ENCODE measurements around the gene NTN1.

NTN1 gene

DNA sequence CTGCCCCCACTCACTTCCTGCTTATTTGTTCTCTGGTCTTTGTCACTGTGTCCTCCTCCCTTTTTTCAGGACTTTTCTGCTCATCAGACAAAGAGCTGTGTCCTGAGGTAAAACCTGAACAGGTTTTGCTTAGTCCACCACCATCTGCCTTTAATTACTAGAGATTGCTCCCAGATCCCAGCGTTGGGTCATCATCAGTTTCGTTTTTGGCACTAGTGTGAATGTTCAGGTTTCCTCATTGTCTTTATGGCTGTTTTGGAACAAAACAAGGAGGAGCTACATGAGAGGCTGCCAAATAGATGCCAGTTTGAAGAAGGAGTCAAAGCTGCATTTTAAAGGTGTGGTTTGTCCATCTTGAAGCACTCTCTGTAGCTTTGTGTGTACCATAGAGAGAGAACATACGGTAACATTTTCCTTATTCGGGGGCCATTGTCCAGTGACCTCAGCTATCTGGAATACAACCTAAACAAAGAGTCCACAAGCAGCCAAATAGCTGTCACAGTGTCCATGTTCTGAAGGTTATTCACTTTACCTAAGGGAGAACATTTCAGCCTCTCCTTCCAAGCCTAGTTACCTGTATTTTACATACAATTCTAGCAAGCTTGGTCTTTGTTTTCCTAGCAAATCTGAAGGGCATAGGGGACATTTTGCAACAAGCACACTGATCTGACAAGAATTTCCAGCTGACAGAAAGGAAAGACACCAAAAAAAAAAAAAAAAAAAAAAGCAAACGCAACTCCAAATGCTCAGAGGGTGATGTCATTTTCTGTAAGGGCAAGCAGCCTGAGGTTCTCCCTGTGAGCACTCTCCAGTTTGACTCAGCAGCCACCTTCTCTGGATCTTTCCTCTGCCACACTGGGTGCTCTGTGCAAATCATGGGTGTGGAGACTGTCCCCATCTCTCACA is 196.1 kb downstream of the NTN1 start:
- DNase-seq, result no peak
- in situ Hi-C loops (cut with HindIII; ENCODE audit: low pct_ligation_motif_present, low pct_unique_long_range_greater_than_20kb, low sequenced_read_pairs), result no loop called here

DNA sequence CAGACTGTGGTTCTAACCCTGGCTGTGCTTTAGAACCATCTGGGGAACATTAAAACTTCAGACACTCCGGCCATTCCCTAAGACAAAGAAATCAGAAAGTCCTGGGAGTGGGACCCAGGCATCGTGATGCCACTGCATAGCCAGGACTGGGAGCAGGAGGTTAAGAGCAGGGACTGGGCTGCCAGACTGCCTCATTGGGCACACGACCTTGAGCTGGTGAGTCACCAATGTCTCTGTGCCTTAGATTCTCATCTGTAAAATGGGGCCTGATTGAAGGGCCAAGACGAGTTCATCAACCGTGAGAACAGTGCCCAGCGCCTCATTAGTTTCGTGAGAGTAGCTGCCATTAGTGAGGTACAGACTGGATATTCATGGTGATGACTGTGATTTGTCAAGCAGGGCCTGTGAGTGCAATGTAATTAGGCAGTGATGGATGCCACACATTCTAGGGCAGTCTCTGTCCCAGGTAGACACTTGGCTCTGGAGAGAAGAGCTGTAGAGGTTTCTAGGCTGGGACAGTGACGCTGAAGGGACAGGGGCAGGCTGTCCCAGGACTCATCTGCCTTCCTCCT is 196.8 kb downstream of the NTN1 start:
- no peak for DNase-seq
- in situ Hi-C loops (cut with HindIII; ENCODE audit: low pct_ligation_motif_present, low pct_unique_long_range_greater_than_20kb, low sequenced_read_pairs), result no loop called here

DNA sequence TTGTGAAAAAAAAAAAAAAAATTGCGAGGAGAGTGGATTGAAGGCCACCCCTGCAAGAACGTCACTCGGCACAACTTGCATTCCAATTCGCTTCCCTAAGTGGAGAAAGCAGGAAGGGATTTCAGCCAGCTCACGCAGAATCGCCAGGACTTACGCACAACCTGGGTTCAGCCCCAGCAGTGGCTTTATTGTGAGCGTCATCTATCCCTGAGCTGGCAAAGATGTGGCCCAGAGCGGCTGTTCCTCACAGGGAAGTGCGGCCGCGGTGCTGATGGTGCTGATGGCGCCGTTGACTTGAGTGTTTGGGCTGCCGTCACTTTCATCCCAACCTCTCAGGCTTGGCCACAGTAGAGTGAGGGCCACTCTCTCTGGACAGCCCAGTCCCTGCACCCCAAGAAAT is 197.6 kb downstream of the NTN1 start:
- no peak for DNase-seq
- in situ Hi-C loops (cut with HindIII; ENCODE audit: low pct_ligation_motif_present, low pct_unique_long_range_greater_than_20kb, low sequenced_read_pairs), result no loop called here

DNA sequence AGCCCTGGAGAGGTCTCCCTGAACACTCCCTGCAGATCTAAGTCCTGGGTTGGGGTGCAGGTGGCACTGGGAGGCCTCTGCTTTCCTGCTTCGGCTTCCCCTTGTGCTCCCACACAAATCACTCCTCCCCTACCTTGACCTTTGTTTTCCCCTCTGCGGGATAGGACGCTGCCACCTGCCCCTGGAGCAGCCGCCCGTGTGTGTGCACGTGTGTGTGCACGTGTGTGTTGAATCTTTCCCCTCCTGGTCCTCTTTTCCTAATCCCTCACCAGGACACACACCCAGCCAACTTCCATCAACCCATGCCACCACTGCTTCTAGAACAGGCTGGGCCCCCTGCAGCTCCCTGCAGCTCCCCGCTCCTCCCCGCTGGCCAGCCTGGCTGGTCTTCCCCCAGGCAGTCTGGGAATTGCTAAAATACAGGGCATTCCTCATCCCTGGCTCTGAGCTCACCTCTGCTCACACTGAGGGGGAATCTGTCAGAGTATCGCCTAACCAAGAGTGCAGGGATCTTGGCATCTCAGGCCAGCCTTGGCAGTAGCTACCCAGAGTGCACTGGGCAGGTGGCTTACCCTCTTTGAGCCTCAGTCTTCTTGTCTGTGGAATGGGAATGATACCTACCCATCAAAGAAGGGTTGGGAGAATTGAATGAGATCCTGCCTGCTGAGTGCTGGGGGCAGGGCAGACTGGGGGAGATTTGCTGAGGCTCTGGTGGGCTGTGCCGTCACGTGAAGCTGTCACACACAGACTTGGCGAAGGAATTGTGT is 198.5 kb downstream of the NTN1 start:
- no peak for DNase-seq
- in situ Hi-C loops (cut with HindIII; ENCODE audit: low pct_ligation_motif_present, low pct_unique_long_range_greater_than_20kb, low sequenced_read_pairs), result no loop called here

DNA sequence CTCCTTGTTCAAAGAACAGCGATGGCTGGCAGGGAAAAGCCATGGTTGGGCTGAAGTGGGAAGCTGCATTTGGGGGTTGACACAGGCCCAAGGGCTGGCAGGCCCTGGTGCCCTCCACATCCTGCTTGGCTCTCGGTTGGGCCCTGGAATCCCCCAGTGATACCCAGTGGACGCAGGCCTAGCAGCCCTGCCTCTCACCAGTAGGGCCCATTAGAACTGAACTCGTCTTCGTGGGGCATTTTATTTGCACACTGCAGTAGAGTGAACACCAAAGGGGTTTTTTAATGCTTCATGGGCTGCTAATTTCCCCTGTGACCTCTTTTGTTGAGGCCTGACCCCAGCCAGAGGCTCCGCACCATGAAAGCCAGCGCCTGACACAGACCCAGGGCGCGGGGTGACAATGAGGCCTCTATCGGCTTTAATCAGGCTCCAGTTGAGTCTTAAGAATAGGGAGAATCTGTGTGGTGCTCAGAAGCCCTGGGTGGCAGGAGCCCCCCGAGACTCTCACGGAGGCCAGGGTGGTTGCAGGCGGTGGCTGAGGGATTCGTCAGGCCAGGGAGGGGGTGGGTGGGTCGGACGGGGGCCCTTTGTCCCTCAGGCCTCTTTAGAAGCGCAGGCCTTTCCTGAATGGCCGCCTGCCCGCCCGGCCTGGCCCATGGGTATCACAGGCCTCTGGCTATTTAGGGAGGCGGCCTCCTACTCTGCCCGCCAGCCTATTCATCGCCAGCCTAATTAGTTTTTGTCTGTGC is 199.3 kb downstream of the NTN1 start:
- in situ Hi-C loops (cut with HindIII; ENCODE audit: low pct_ligation_motif_present, low pct_unique_long_range_greater_than_20kb, low sequenced_read_pairs), result no loop called here
- DNase-seq, result no peak

DNA sequence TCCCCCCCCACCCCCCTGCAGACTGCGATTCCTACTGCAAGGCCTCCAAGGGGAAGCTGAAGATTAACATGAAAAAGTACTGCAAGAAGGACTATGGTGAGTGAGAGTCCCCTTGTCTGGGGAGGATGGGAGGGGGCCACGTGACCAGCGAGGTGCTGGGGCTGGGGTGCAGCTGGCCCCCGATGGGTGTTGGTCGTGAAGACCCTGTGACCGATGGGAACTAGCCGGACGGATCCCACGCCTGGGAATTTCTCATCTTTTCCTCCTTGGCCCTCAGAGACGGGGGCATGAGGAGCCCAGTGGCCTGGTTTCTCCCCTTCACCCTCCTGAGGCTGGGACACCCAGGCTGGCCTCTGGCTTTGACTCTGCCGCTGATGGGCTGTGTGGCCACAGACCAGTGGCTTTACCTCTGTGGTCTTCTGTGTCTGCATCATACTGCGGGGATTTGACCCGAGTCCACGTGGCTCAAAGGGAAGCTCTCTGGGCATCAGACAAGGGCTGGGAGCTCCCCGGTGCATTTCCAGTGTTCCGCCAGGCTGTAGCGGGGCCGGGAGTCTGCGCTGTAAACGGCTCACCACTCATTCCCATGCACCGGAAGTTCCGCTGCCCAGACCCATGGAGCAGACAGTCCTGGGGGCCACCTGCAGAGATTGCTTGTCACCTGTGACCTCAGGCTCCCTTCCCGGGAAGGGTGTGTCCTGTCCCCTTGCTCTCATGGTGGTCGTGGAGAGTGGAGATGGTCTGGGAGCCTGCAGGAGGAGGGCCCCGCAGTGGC is 200.0 kb downstream of the NTN1 start:
- no peak for DNase-seq
- in situ Hi-C loops (cut with HindIII; ENCODE audit: low pct_ligation_motif_present, low pct_unique_long_range_greater_than_20kb, low sequenced_read_pairs), result no loop called here

DNA sequence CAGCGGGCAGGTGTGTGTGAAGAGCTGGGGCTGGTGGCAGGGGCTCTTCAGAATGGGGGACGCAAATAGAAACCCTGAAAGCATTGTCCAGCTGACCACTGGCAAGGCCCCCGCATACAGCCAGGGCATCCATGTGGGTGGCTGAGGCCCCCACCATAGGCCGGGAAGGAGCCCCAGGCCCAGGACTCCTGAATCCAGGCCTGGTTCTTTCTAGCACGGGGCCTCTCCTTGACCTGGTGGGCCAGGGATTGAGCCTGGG is 200.5 kb downstream of the NTN1 start:
- in situ Hi-C loops (cut with HindIII; ENCODE audit: low pct_ligation_motif_present, low pct_unique_long_range_greater_than_20kb, low sequenced_read_pairs), result no loop called here
- no peak for DNase-seq

DNA sequence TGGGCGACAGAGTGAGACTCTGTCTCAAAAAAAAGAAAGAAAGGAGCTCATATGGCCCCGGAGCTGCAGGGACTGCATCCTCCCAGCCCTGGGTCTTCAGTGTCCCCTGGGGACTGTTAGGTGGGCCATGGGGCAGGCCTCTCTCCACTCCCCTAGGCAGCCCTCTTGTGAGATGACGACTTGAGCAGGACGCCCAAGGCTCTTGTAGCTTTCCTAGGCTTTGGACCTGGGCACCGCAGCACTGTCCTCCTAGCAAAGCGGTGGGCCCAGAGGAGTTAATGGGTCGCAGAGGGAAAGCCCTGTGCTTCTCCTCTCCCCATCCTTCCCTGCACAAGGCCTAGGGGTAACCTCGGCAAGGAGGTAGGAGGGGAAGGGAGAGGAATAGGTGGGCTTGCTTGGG is 202.2 kb downstream of the NTN1 start:
- in situ Hi-C loops (cut with HindIII; ENCODE audit: low pct_ligation_motif_present, low pct_unique_long_range_greater_than_20kb, low sequenced_read_pairs), result no loop called here
- no peak for DNase-seq

DNA sequence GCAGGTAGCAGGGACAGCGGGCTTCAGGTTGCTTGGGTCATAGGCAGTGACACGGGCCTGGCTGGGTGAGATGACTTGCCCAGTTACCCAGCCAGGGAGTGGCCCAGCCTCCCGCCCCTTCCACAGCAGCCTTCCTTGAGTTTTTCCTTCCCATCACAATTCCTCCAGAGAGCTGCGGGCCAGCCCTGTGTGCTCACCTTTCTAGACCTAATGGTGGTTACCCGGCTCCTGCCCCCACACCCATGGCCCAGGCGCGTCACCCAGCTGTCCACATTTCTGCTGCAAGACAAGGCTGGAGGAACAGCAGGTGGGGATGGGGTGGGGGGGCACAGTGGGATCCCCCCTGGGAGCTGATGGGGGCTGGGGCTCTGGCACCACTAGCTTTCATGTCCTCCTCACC is 203.2 kb downstream of the NTN1 start:
- in situ Hi-C loops (cut with HindIII; ENCODE audit: low pct_ligation_motif_present, low pct_unique_long_range_greater_than_20kb, low sequenced_read_pairs), result no loop called here
- DNase-seq, result no peak

DNA sequence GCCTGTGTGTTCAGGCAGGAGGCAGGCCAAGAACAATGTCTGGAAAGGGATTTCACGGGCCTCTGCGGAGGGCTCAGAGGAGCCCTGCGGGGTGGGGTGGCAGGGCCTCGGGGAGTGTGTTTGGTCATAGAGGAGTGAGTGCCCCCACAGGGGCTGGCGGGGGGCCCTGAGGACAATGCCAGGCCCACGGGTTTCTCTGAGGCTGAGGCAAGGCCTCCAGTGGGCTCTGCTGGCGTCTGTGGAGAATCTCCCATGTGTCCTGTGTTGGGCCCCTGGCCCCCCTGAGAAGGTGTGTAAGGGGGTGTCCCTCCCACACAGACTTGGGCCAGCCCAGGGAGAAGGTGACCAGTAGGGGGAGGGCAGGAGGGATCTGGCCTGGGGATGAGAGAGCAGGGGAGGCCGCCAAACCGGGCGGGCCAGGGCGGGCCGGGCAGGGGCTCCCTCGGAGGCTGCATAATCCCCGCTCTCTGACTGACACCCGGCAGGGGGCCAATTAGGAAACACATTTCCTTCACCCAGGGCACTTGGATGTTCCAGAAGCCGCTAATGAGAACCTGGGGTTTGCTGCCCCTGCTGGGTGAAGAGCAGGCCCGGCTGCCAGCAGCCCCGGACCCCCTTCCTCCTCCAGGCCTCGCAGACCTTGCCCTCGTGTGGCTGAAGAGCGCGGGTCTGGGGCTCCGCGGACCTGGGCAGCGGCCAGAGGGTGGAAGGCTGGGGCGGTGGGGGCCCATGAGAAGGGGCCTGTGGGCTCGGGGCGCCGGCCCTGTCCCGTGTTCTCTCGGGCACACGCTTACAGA is 204.2 kb downstream of the NTN1 start:
- no peak for DNase-seq
- in situ Hi-C loops (cut with HindIII; ENCODE audit: low pct_ligation_motif_present, low pct_unique_long_range_greater_than_20kb, low sequenced_read_pairs), result no loop called here

DNA sequence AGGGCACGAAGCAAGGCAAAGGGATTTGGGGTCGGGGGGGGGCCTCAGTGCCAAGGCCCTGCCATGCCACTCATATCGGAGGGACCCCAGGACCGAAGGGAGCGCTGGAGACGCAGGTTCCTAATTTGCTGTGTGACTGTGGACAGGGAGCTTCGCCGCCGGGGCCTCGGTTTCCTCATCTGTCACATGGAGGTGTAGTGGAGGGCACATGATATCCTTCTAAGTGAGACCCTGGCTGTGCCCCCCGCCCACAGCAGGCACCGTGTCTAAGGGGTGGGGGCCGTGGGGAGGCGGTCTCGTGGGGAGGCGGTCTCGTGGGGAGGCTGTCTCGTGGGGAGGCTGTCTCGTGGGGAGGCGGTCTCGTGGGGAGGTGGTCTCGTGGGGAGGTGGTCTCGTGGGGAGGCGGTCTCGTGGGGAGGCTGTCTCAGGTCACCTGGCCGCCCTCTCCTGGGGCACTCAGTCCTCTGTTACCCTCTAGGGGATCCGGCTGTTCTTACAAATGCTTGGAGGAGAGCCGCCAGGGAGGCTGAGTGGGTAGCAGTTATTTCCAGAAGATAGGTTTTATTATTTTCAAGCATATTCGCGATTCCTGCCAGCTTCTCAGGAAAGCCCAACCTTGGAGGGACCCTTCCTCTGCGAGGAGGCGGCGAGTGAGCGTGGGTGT is 205.0 kb downstream of the NTN1 start:
- no peak for DNase-seq
- in situ Hi-C loops (cut with HindIII; ENCODE audit: low pct_ligation_motif_present, low pct_unique_long_range_greater_than_20kb, low sequenced_read_pairs), result no loop called here

DNA sequence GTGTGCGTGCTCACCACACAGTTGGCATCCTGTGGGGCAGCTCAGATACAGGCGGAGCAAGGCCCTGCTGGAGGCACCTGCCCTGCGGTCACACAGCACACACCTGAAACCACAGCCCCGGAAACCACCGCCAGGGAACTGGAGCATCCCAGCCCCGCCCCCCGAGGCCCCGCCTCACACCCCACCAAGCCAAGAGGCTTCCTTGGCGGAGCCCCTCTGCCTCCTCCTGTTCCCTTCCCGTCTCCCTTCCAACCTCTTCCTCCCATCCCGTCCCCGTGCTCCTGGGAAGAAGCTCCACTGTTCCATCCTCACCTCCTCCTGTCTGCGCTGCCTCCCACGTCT is 205.5 kb downstream of the NTN1 start:
- in situ Hi-C loops (cut with HindIII; ENCODE audit: low pct_ligation_motif_present, low pct_unique_long_range_greater_than_20kb, low sequenced_read_pairs), result no loop called here

DNA sequence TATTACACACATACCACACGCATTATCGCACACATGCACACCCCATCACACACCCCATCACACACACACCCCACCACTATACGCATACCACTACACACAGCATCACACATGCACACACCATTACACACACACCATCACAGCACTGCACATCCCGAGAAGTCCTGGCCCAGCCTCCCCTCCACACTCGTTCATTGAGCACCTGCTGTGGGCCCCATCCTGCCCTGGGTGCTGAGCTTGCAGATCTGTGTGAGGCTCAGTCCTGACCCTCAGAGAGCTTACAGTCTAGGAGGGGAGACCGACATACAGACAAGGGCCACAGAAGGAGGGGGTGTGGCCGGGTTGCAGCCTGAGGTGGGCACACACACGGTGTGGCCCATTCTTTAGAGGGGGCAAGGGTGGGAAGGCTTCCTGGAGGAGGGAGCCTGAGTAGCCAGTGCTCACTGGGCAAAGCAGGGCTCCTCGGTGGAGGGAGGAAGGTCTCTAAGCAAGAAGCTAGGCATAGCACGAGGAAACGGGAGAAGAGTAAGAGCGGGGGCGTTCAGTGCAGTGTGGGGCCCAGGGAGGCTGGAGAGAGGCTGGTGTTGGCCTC is 206.6 kb downstream of the NTN1 start:
- no peak for DNase-seq
- in situ Hi-C loops (cut with HindIII; ENCODE audit: low pct_ligation_motif_present, low pct_unique_long_range_greater_than_20kb, low sequenced_read_pairs), result no loop called here

More for the DNA sequence above, 205.5 kb downstream of the NTN1 start:
- no peak for DNase-seq

DNA sequence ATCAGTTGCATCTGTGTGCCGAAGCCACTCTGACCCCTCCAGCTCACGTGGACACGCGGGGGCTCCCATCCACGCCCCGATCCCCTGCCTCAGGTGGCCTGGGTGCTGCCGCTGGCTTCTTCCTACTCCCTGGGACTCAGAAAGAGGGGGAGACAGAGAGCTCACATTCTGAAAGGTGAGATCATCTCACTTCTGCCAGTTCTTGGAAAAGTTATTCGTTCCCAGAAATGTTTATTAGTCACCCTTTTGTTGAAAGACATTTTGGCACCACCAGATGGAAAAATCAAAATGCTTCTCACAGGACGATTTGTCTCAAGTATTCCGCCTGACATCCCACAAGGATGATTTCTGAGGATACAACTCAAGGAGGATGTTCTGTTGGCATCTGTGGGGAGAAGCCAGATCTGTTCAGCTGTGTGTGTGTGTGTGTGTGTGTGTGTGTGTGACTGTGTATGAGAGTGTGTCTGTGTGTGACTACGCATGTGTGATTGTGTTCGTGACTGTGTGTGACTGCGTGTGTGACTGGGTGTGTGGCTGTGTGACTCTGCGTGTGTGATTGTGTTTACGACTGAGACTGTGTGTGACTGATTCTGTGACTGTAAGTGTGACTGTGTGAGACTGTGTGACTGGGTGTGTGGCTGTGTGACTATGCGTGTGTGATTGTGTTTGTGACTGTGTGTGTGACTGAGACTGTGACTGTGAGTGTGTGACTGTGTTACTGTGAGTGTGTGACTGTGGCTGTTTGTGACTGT is 207.3 kb downstream of the NTN1 start:
- in situ Hi-C loops (cut with HindIII; ENCODE audit: low pct_ligation_motif_present, low pct_unique_long_range_greater_than_20kb, low sequenced_read_pairs), result no loop called here
- DNase-seq, result no peak

DNA sequence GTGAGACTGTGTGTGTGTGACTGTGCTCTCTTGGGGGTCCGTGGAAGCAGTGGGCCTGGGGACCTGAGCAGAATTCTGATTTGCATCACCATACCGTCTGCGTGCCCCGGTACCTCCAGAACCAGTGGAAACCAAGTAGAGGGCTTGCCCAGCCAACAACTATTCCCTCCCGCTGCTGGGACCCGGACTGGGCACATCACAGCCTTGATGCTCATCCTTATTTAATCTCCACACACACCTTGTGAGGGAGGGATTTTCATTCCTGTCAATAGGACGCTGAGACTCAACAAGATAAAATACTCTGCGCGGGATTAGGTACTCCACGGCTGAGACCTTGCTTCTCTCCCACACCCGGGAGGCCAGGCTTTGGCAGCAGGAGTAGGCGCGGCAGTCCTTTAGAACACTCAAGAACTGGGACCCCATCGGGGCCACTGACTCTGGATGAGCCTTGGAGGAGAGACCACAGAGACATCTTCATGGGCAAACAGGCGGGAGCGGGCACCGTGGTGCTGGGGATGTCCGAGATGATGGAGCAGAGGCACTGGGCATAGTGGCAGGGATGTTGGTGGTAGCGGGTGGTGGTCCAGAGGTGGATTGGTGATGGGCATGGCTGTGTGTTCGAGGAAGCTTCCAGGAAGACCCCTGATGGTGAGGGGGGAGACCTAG is 208.0 kb downstream of the NTN1 start:
- no peak for DNase-seq
- in situ Hi-C loops (cut with HindIII; ENCODE audit: low pct_ligation_motif_present, low pct_unique_long_range_greater_than_20kb, low sequenced_read_pairs), result no loop called here

DNA sequence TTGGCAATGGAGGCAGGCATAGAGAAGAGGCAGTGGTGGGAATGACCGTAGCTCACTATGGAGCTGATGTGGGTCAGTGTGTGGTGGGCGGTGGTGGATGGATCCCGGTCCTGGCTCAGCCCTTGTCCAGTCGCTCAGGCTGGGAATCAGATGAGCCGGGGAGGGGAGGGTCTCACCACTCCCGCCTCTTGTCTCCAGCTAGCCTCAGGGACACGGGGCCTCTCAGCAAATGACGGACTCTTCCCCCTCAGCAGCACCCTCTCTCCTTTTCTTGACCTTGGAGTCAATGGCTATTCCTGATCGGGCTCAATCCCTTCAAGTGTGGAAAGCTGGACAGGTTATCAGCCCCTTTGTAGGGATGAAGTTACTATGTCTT is 208.5 kb downstream of the NTN1 start:
- in situ Hi-C loops (cut with HindIII; ENCODE audit: low pct_ligation_motif_present, low pct_unique_long_range_greater_than_20kb, low sequenced_read_pairs), result no loop called here
- no peak for DNase-seq

Data from ACHN (cell line).